GM12872 (cell line): ENCODE measurements around the gene ITPR3.

Experiments
- CTCF ChIP-seq: IDR thresholded peaks from 3 replicates; pipeline ENCODE4 v1.5.1; 2011; ENCODE audit warnings: low read depth, mild to moderate bottlenecking, low read length, moderate library complexity; ENCODE audit not compliant: insufficient read depth

ITPR3 gene

GRCh38 chr6:33587529-33587928 lies 33.6 kb upstream of the ITPR3 start:
- no peak for TF ChIP-seq CTCF

- TF ChIP-seq CTCF = no peak
These were observed 32.2 kb upstream of the ITPR3 start for GRCh38 chr6:33588894-33589293.

GRCh38 chr6:33589392-33589730 lies 31.8 kb upstream of the ITPR3 start:
- TF ChIP-seq CTCF = no peak

GRCh38 chr6:33589731-33590530 lies 31.2 kb upstream of the ITPR3 start:
- TF ChIP-seq CTCF = peak; percentile 95

GRCh38 chr6:33590531-33591198 lies 30.5 kb upstream of the ITPR3 start:
- no peak for TF ChIP-seq CTCF

GRCh38 chr6:33591424-33592032 lies 29.6 kb upstream of the ITPR3 start:
- no peak for TF ChIP-seq CTCF

GRCh38 chr6:33592280-33592594 lies 28.9 kb upstream of the ITPR3 start:
- no peak for TF ChIP-seq CTCF
